ENCODE measurements around the gene PSENEN. TPM values are rescaled to one million over a fixed set of nuclear protein-coding genes. Genes with fewer than 3 reads are reported as not detected.
A peak's percentile ranks its signal among the peaks of the same experiment; 100 is the strongest.

Gene PSENEN
- total and polyA plus RNA-seq, 9 of the 15 experiments (the other 6 are each of a cell fraction or from before 2014, with no cell fraction given) = 34.5 to 299 (median 61.1) TPM

DNA sequence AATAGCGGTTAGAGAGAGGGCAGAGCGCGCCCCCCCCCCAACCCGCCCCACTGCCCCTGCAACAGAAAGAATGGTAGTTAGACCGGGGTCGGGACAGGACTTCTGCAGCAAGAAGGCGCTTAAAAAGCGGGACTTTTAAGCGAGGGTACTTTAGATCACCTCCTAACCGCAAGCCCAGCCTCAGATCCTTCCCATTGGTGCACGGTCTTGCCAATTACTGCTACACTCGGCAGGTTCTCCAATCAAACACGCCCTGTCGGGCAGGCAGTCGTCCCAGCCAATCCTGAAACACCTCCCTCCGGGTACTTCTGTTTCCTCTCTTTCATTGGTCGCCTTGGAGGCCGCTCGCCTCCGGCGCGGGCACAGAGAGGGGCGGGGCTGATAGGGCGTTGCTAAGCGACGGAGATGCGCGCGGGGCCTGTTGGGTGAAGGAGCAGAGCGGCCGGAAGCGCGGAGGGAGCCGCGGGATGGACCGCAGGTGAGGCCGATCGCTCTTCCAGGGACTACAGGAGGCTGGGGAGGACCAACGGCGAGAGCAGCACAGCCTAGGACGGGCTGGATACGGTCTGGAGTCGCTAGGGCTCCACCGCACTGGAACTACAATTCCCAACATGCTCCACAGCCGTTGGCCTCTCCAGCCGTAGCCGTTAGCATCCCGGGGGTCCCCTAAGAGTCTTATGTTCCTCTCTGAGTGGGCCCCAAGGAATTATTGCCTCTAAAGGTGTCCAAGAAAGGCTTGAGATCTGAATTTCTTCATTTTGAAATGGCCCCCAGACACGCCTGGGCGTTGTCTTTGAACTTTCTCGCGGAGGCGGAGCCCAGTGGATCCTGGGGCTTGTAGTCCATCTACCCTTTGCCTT, 12.5 kb downstream of the PSENEN start, which contains the start of gene PROSER3 (continued):
- TF ChIP-seq TRIM24 (IDR thresholded peaks at IDR 0.05) (no peak), ZNF3 (CRISPR knock-in tag; IDR thresholded peaks at IDR 0.05) (no peak), GABPB2 (CRISPR knock-in tag; conservative IDR thresholded peaks at IDR 0.05) (no peak), NFE2L1 (tag; IDR thresholded peaks at IDR 0.05; ENCODE audit: borderline replicate concordance, low read depth) (no peak), NFIC (IDR thresholded peaks at IDR 0.05) (no peak), FOS (IDR thresholded peaks at IDR 0.05; ENCODE audit: extremely low read depth, insufficient read length) (peak; percentile 100), ZBTB17 (CRISPR knock-in tag; IDR thresholded peaks at IDR 0.05) (peak; percentile 57; the same call in 1 of the 2 replicates), L3MBTL2 (IDR thresholded peaks at IDR 0.05) (peak; percentile 60), KDM1A (IDR thresholded peaks at IDR 0.05) (no peak), YBX1 (IDR thresholded peaks at IDR 0.05) (no peak), TBL1XR1 (IDR thresholded peaks at IDR 0.05; ENCODE audit: low read length in 2 of 2) (peak in 1 of 2 experiments; percentile 41; a peak in 1 of 4 replicates)
- TF ChIP-seq, protein P1, sequence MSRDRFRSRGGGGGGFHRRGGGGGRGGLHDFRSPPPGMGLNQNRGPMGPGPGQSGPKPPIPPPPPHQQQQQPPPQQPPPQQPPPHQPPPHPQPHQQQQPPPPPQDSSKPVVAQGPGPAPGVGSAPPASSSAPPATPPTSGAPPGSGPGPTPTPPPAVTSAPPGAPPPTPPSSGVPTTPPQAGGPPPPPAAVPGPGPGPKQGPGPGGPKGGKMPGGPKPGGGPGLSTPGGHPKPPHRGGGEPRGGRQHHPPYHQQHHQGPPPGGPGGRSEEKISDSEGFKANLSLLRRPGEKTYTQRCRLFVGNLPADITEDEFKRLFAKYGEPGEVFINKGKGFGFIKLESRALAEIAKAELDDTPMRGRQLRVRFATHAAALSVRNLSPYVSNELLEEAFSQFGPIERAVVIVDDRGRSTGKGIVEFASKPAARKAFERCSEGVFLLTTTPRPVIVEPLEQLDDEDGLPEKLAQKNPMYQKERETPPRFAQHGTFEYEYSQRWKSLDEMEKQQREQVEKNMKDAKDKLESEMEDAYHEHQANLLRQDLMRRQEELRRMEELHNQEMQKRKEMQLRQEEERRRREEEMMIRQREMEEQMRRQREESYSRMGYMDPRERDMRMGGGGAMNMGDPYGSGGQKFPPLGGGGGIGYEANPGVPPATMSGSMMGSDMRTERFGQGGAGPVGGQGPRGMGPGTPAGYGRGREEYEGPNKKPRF (IDR thresholded peaks at IDR 0.05; ENCODE audit: low read depth, low read length) = no peak
- TF ChIP-seq, protein P2, sequence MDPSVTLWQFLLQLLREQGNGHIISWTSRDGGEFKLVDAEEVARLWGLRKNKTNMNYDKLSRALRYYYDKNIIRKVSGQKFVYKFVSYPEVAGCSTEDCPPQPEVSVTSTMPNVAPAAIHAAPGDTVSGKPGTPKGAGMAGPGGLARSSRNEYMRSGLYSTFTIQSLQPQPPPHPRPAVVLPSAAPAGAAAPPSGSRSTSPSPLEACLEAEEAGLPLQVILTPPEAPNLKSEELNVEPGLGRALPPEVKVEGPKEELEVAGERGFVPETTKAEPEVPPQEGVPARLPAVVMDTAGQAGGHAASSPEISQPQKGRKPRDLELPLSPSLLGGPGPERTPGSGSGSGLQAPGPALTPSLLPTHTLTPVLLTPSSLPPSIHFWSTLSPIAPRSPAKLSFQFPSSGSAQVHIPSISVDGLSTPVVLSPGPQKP (CRISPR knock-in tag; IDR thresholded peaks at IDR 0.05) = no peak
- TF ChIP-seq, protein P3, sequence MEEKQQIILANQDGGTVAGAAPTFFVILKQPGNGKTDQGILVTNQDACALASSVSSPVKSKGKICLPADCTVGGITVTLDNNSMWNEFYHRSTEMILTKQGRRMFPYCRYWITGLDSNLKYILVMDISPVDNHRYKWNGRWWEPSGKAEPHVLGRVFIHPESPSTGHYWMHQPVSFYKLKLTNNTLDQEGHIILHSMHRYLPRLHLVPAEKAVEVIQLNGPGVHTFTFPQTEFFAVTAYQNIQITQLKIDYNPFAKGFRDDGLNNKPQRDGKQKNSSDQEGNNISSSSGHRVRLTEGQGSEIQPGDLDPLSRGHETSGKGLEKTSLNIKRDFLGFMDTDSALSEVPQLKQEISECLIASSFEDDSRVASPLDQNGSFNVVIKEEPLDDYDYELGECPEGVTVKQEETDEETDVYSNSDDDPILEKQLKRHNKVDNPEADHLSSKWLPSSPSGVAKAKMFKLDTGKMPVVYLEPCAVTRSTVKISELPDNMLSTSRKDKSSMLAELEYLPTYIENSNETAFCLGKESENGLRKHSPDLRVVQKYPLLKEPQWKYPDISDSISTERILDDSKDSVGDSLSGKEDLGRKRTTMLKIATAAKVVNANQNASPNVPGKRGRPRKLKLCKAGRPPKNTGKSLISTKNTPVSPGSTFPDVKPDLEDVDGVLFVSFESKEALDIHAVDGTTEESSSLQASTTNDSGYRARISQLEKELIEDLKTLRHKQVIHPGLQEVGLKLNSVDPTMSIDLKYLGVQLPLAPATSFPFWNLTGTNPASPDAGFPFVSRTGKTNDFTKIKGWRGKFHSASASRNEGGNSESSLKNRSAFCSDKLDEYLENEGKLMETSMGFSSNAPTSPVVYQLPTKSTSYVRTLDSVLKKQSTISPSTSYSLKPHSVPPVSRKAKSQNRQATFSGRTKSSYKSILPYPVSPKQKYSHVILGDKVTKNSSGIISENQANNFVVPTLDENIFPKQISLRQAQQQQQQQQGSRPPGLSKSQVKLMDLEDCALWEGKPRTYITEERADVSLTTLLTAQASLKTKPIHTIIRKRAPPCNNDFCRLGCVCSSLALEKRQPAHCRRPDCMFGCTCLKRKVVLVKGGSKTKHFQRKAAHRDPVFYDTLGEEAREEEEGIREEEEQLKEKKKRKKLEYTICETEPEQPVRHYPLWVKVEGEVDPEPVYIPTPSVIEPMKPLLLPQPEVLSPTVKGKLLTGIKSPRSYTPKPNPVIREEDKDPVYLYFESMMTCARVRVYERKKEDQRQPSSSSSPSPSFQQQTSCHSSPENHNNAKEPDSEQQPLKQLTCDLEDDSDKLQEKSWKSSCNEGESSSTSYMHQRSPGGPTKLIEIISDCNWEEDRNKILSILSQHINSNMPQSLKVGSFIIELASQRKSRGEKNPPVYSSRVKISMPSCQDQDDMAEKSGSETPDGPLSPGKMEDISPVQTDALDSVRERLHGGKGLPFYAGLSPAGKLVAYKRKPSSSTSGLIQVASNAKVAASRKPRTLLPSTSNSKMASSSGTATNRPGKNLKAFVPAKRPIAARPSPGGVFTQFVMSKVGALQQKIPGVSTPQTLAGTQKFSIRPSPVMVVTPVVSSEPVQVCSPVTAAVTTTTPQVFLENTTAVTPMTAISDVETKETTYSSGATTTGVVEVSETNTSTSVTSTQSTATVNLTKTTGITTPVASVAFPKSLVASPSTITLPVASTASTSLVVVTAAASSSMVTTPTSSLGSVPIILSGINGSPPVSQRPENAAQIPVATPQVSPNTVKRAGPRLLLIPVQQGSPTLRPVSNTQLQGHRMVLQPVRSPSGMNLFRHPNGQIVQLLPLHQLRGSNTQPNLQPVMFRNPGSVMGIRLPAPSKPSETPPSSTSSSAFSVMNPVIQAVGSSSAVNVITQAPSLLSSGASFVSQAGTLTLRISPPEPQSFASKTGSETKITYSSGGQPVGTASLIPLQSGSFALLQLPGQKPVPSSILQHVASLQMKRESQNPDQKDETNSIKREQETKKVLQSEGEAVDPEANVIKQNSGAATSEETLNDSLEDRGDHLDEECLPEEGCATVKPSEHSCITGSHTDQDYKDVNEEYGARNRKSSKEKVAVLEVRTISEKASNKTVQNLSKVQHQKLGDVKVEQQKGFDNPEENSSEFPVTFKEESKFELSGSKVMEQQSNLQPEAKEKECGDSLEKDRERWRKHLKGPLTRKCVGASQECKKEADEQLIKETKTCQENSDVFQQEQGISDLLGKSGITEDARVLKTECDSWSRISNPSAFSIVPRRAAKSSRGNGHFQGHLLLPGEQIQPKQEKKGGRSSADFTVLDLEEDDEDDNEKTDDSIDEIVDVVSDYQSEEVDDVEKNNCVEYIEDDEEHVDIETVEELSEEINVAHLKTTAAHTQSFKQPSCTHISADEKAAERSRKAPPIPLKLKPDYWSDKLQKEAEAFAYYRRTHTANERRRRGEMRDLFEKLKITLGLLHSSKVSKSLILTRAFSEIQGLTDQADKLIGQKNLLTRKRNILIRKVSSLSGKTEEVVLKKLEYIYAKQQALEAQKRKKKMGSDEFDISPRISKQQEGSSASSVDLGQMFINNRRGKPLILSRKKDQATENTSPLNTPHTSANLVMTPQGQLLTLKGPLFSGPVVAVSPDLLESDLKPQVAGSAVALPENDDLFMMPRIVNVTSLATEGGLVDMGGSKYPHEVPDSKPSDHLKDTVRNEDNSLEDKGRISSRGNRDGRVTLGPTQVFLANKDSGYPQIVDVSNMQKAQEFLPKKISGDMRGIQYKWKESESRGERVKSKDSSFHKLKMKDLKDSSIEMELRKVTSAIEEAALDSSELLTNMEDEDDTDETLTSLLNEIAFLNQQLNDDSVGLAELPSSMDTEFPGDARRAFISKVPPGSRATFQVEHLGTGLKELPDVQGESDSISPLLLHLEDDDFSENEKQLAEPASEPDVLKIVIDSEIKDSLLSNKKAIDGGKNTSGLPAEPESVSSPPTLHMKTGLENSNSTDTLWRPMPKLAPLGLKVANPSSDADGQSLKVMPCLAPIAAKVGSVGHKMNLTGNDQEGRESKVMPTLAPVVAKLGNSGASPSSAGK (IDR thresholded peaks at IDR 0.05) = no peak
